ENCODE measurements around the gene EIF4E3. TPM values are rescaled to one million over a fixed set of nuclear protein-coding genes. Genes with fewer than 3 reads are reported as not detected.

Gene EIF4E3
- total RNA-seq, 1 donor from 2014 or later = 54.7 TPM

Other genes with a start within 250 kb of the EIF4E3 start
- 53.2 TPM for gene FOXP1, start 141.7 kb downstream of the EIF4E3 start, total RNA-seq
- gene GPR27, start 28.5 kb upstream of the EIF4E3 start, total RNA-seq = 8.3 TPM
- 1.3 TPM for gene PROK2, start 59.7 kb upstream of the EIF4E3 start, total RNA-seq